Measurements from ENCODE around the gene MRPS9. TPM values are rescaled to one million over a fixed set of nuclear protein-coding genes. Genes with fewer than 3 reads are reported as not detected.

Gene MRPS9
- total RNA-seq, 1 donor = 17.7 TPM

- Histone ChIP-seq H3K4me3 (ENCODE audit: insufficient read depth, low read length) (no peak overlapping the region), H3K27me3 (ENCODE audit: insufficient read depth, low read length) (no peaks in the 10 kb centered on the region), H3K79me2 (ENCODE audit: insufficient read depth, low read length) (peaks cover 2% of the 10 kb centered on the region), H3K27ac (ENCODE audit: low read depth, low read length) (no peak overlapping the region), H3K4me1 (ENCODE audit: insufficient read depth, low read length) (no peaks in the 10 kb centered on the region), H3K9me3 (ENCODE audit: low read depth, low read length) (no peaks in the 10 kb centered on the region), H2AFZ (ENCODE audit: low read length) (no peak overlapping the region), H3K36me3 (ENCODE audit: insufficient read depth, low read length) (no peaks in the 10 kb centered on the region), H3K4me2 (ENCODE audit: insufficient read depth, low read length) (no peak overlapping the region), H4K20me1 (ENCODE audit: insufficient read depth, low read length) (peaks cover 8% of the 10 kb centered on the region)
- DNase-seq (ENCODE audit: insufficient read length, low spot score, missing footprints) = no peak
- no peak for TF ChIP-seq CTCF (IDR thresholded peaks at IDR 0.05; ENCODE audit: extremely low read depth, low read depth, low read length)
Observed at GRCh38 chr2:105061560-105061959, 23.7 kb downstream of the MRPS9 start.

- Histone ChIP-seq H3K27ac (ENCODE audit: low read depth, low read length) (no peak overlapping the region), H3K36me3 (ENCODE audit: insufficient read depth, low read length) (no peaks in the 10 kb centered on the region), H3K4me3 (ENCODE audit: insufficient read depth, low read length) (no peak overlapping the region), H4K20me1 (ENCODE audit: insufficient read depth, low read length) (peaks cover 8% of the 10 kb centered on the region), H3K27me3 (ENCODE audit: insufficient read depth, low read length) (no peaks in the 10 kb centered on the region), H3K9me3 (ENCODE audit: low read depth, low read length) (no peaks in the 10 kb centered on the region), H2AFZ (ENCODE audit: low read length) (no peak overlapping the region), H3K4me1 (ENCODE audit: insufficient read depth, low read length) (no peaks in the 10 kb centered on the region), H3K4me2 (ENCODE audit: insufficient read depth, low read length) (no peak overlapping the region), H3K79me2 (ENCODE audit: insufficient read depth, low read length) (peaks cover 2% of the 10 kb centered on the region)
- no peak for DNase-seq (ENCODE audit: insufficient read length, low spot score, missing footprints)
- TF ChIP-seq CTCF (IDR thresholded peaks at IDR 0.05; ENCODE audit: extremely low read depth, low read depth, low read length) = no peak
Observed at GRCh38 chr2:105062158-105062557, 24.3 kb downstream of the MRPS9 start.

- H3K79me2 ChIP-seq (ENCODE audit: insufficient read depth, low read length) = peaks cover 2% of the 10 kb centered on the region
- H4K20me1 ChIP-seq (ENCODE audit: insufficient read depth, low read length) = no peaks in the 10 kb centered on the region
- H3K36me3 ChIP-seq (ENCODE audit: insufficient read depth, low read length) = no peaks in the 10 kb centered on the region
- H3K4me3 ChIP-seq (ENCODE audit: insufficient read depth, low read length) = no peak overlapping the region
- H3K4me2 ChIP-seq (ENCODE audit: insufficient read depth, low read length) = no peak overlapping the region
- DNase-seq (ENCODE audit: insufficient read length, low spot score, missing footprints) = no peak
- TF ChIP-seq CTCF (IDR thresholded peaks at IDR 0.05; ENCODE audit: extremely low read depth, low read depth, low read length) = no peak
- H3K9me3 ChIP-seq (ENCODE audit: low read depth, low read length) = no peaks in the 10 kb centered on the region
- H3K27ac ChIP-seq (ENCODE audit: low read depth, low read length) = no peak overlapping the region
- H3K4me1 ChIP-seq (ENCODE audit: insufficient read depth, low read length) = no peaks in the 10 kb centered on the region
- no peaks in the 10 kb centered on the region for H3K27me3 ChIP-seq (ENCODE audit: insufficient read depth, low read length)
- no peak overlapping the region for H2AFZ ChIP-seq (ENCODE audit: low read length)
Observed at GRCh38 chr2:105068387-105068786, 30.5 kb downstream of the MRPS9 start.

- Histone ChIP-seq H3K27me3 (ENCODE audit: insufficient read depth, low read length) (no peaks in the 10 kb centered on the region), H3K9me3 (ENCODE audit: low read depth, low read length) (no peaks in the 10 kb centered on the region), H3K36me3 (ENCODE audit: insufficient read depth, low read length) (no peaks in the 10 kb centered on the region), H3K79me2 (ENCODE audit: insufficient read depth, low read length) (peaks cover 2% of the 10 kb centered on the region), H2AFZ (ENCODE audit: low read length) (no peak overlapping the region), H4K20me1 (ENCODE audit: insufficient read depth, low read length) (no peaks in the 10 kb centered on the region), H3K27ac (ENCODE audit: low read depth, low read length) (no peak overlapping the region), H3K4me2 (ENCODE audit: insufficient read depth, low read length) (no peak overlapping the region), H3K4me1 (ENCODE audit: insufficient read depth, low read length) (no peaks in the 10 kb centered on the region), H3K4me3 (ENCODE audit: insufficient read depth, low read length) (no peak overlapping the region)
- TF ChIP-seq CTCF (IDR thresholded peaks at IDR 0.05; ENCODE audit: extremely low read depth, low read depth, low read length) = no peak
- no peak for DNase-seq (ENCODE audit: insufficient read length, low spot score, missing footprints)
Observed at GRCh38 chr2:105068875-105069274, 31.0 kb downstream of the MRPS9 start.

Measured in osteoblast (primary cell).